Measurements from ENCODE around the gene DNAJB6. TPM values are rescaled to one million over a fixed set of nuclear protein-coding genes. Genes with fewer than 3 reads are reported as not detected.

The DNAJB6 gene
- total RNA-seq, 2 experiments from 2014 or later, result 56.4 to 65.9 TPM

DNA sequence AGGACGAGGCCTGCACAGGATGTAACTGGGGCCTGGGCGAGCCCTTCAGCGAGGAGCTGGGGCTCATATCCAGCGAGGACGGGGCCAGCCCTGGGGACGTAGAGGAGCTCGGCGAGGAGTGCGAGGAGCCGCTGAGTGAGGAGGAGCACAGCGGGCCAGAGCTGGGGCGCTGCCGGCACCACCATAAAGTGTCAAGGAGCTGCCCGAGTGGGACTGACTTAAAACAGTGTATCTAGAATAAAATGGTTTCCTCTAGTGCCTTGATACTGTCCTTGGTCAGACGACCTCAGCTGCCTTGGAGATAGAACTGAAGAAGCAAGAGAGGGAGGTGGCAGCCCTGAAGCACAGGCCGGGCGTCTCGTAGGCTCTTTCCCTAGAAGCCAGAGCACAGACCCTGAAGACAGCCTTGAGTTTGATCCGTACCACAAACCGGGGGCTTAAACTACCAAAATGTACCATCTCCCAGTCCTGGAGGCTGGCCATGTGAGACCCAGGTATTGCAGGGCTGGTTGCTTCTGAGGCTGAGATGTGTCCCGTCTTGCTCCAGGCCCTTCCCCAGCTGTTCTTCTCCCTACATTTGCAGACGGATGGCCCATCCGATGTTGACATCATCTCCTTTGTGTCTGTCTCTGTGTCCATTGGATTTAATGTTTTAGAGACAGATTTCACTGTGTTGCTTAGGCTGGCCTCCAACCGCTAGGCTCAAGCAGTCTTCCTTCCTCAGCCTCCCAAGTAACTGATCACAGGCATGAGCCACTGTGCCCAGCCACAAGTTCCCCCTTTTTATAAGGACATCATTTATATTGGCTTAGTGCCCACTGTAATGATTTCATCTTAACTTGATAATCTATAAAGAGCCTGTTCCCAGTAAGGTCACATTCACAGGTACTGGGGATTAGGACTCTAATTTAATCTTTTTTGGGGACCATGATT is 35.8 kb downstream of the DNAJB6 start:
- ChIA-PET CTCF (ENCODE audit: unreplicated experiment) (no interaction called here), POLR2A (interaction anchor here (0.6 kb wide), 1 partner anchor 20 kb away, joined by 3 read pairs; no protein-coding TSS in a partner anchor)
- Histone ChIP-seq H4K20me1 (ENCODE audit: insufficient read depth, low read length) (peaks cover 16% of the 10 kb centered on the region; the same call in 1 of the 2 replicates), H3K9me2 (ENCODE audit: insufficient read depth, low read length) (no peaks in the 10 kb centered on the region), H2AFZ (ENCODE audit: low read length) (no peak overlapping the region), H3K27ac (ENCODE audit: low read depth, low read length, poor library complexity, severe bottlenecking) (no peak overlapping the region), H3K4me3 (ENCODE audit: low read depth, low read length, poor library complexity, severe bottlenecking) (no peak overlapping the region), H3K79me2 (ENCODE audit: insufficient read depth, low read depth, low read length) (peaks cover 44% of the 10 kb centered on the region; the same call in 1 of the 2 replicates), H3K4me1 (ENCODE audit: insufficient read depth, low read length, poor library complexity, severe bottlenecking) (no peaks in the 10 kb centered on the region), H3K36me3 (ENCODE audit: insufficient read depth, low read length) (peaks cover 100% of the 10 kb centered on the region), H3K9me3 (ENCODE audit: low read length) (no peaks in the 10 kb centered on the region), H3K4me2 (ENCODE audit: low read length) (no peak overlapping the region)
- BruUV-seq (replicated peaks), result no TSS peak
- intact Hi-C loops (cut with micrococcal nuclease; ENCODE audit: unreplicated experiment), result no loop called here
- TF ChIP-seq EZH2phosphoT487 (IDR thresholded peaks at IDR 0.05; ENCODE audit: borderline replicate concordance, low read depth, low read length) (no peak), CTCF (conservative IDR thresholded peaks at IDR 0.05; ENCODE audit: low read length) (no peak)
- no peak for DNase-seq (ENCODE audit: low spot score)

GRCh38 chr7:157373493-157373892 is 36.7 kb downstream of the DNAJB6 start:
- ChIA-PET POLR2A (no interaction called here), CTCF (ENCODE audit: unreplicated experiment) (no interaction called here)
- peaks cover 99% of the 10 kb centered on the region for H3K36me3 ChIP-seq (ENCODE audit: insufficient read depth, low read length)
- H3K9me2 ChIP-seq (ENCODE audit: insufficient read depth, low read length), result no peaks in the 10 kb centered on the region
- intact Hi-C loops (cut with micrococcal nuclease; ENCODE audit: unreplicated experiment), result no loop called here
- peaks cover 54% of the 10 kb centered on the region for H3K79me2 ChIP-seq (ENCODE audit: insufficient read depth, low read depth, low read length)
- H3K9me3 ChIP-seq (ENCODE audit: low read length), result no peaks in the 10 kb centered on the region
- BruUV-seq (replicated peaks), result no TSS peak
- H3K4me1 ChIP-seq (ENCODE audit: insufficient read depth, low read length, poor library complexity, severe bottlenecking), result no peaks in the 10 kb centered on the region
- H3K27ac ChIP-seq (ENCODE audit: low read depth, low read length, poor library complexity, severe bottlenecking), result no peak overlapping the region
- H4K20me1 ChIP-seq (ENCODE audit: insufficient read depth, low read length), result peaks cover 16% of the 10 kb centered on the region; the same call in 1 of the 2 replicates
- H2AFZ ChIP-seq (ENCODE audit: low read length), result no peak overlapping the region
- TF ChIP-seq EZH2phosphoT487 (IDR thresholded peaks at IDR 0.05; ENCODE audit: borderline replicate concordance, low read depth, low read length), result no peak
- no peak for TF ChIP-seq CTCF (conservative IDR thresholded peaks at IDR 0.05; ENCODE audit: low read length)
- no peak for DNase-seq (ENCODE audit: low spot score)
- H3K4me2 ChIP-seq (ENCODE audit: low read length), result no peak overlapping the region
- H3K4me3 ChIP-seq (ENCODE audit: low read depth, low read length, poor library complexity, severe bottlenecking), result no peak overlapping the region

DNA sequence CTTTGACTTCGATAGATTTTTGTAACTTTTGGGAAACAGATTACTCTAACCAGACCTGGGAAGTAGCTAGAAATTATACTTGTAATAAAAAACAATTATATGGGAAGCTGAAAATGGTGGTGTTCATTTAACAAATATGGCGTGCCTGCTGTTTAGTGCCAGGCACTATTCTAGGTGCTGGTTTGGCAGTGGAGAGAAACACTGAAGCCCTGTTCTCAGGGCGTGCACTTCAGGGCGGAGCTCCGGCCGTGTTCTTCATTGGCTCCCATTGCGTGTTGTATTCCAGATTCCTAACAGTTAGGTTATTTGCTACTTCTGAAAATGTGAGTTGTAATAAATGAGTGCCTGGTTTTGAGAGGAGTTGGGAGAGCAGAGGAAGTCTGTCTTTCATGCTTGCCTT is 38.6 kb downstream of the DNAJB6 start:
- H3K36me3 ChIP-seq (ENCODE audit: insufficient read depth, low read length), result peaks cover 90% of the 10 kb centered on the region
- no TSS peak for BruUV-seq (replicated peaks)
- TF ChIP-seq EZH2phosphoT487 (IDR thresholded peaks at IDR 0.05; ENCODE audit: borderline replicate concordance, low read depth, low read length) (no peak), CTCF (conservative IDR thresholded peaks at IDR 0.05; ENCODE audit: low read length) (no peak)
- no peak overlapping the region for H3K27ac ChIP-seq (ENCODE audit: low read depth, low read length, poor library complexity, severe bottlenecking)
- H2AFZ ChIP-seq (ENCODE audit: low read length), result no peak overlapping the region
- H3K4me3 ChIP-seq (ENCODE audit: low read depth, low read length, poor library complexity, severe bottlenecking), result no peak overlapping the region
- no peaks in the 10 kb centered on the region for H3K9me2 ChIP-seq (ENCODE audit: insufficient read depth, low read length)
- H3K4me1 ChIP-seq (ENCODE audit: insufficient read depth, low read length, poor library complexity, severe bottlenecking), result no peaks in the 10 kb centered on the region
- H3K79me2 ChIP-seq (ENCODE audit: insufficient read depth, low read depth, low read length), result peaks cover 71% of the 10 kb centered on the region
- H3K4me2 ChIP-seq (ENCODE audit: low read length), result no peak overlapping the region
- no peak for DNase-seq (ENCODE audit: low spot score)
- H3K9me3 ChIP-seq (ENCODE audit: low read length), result no peaks in the 10 kb centered on the region
- POLR2A ChIA-PET, result interaction anchor here (0.7 kb wide), 1 partner anchor 141 kb away, joined by 3 read pairs; no protein-coding TSS in a partner anchor
- intact Hi-C loops (cut with micrococcal nuclease; ENCODE audit: unreplicated experiment), result no loop called here
- peaks cover 21% of the 10 kb centered on the region for H4K20me1 ChIP-seq (ENCODE audit: insufficient read depth, low read length)
- CTCF ChIA-PET (ENCODE audit: unreplicated experiment), result no interaction called here
